CD4-positive, alpha-beta T cell treated with Interleukin-12 subunit alpha and Interleukin-12 subunit beta, for 1 hour (primary cell): ENCODE results near the gene PCARE.
A peak's percentile ranks its signal among the peaks of the same experiment; 100 is the strongest.

ENCODE experiments used
- DNase-seq: peaks from one replicate; pipeline ENCODE4 v3.0.0-alpha.2; 2020

PCARE gene

DNA sequence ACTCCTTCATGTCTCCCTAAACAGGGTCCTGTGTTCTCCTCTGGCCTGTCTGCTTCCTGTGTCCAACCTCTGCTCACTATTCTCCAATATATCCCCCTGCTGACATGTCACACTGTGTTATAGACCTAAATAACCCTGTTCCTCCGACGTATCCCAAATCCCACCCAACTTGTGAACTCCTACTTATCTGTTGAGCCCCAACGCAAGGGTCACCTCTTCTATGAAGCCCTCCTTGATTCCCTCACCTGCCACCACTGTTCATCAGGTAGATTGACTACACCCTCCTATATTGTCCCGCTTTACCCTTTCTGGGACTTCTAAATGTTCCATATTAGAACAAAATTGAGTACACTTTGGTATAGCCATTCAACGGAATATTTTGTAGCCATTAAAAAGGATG lies 42.1 kb downstream of the PCARE start:
- DNase-seq, result no peak

DNA sequence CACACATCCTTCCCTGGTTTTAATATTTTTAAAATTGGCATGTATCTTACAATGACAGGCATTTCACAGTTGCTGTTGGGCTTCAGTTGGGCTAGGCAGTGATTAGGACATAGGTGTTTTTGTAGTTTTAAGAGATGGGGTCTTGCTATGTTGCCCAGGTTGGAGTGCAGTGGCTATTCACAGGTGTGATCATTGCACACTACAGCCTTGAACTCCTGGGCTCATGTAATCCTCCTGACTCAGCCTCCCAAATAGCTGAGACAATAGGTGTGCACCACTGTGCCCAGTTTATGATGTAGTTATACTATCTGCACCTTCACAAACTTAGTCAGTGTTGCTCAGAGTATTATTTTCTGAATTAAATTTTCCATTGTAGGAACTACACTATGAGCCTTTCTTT lies 43.3 kb downstream of the PCARE start:
- no peak for DNase-seq

DNA sequence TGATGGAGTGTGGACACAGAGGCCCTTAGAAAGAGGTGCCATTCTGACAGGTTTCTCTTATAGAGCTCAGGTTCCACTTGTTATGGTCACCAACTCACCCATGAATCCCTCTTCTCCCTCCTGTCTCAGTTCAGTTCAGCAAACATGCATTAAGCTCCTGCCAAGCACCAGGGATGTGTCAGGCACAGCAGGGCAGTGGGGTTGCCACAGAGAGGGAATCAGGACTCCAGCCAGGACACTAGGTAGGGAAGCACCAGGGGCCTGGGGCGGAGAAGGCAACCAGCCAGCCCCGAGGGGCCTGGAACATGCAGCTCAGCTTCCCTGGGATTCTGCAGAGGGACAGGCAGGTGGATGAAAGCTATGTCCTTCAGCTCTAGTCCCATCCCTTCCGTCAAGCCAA lies 48.6 kb downstream of the PCARE start:
- DNase-seq, result no peak

DNA sequence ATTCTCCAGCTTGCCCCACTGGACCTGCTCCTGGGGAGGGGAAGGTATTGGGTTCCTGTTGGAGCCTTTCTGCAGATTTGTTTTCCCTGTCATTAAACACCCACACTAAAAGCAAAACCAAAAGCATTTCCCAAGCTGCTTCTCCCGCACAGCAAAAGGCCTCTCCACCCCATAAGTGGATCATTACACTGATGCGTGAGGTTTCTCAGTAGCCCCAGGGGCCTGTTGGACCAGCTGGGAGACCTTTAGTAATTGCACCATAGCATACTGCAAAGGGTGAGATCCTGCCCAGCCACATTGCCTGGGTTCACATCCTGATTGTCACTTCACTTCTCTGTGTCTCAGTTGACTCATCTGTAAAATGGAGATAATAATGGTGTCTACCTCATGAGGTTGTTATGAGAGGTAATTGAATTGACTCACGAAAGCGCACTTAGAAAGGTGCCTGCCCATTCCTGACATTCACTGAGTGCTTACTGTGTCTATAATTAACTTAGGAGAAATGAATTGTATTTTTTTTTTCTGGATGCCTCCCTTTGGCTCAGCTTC lies 49.4 kb downstream of the PCARE start:
- DNase-seq, result no peak

DNA sequence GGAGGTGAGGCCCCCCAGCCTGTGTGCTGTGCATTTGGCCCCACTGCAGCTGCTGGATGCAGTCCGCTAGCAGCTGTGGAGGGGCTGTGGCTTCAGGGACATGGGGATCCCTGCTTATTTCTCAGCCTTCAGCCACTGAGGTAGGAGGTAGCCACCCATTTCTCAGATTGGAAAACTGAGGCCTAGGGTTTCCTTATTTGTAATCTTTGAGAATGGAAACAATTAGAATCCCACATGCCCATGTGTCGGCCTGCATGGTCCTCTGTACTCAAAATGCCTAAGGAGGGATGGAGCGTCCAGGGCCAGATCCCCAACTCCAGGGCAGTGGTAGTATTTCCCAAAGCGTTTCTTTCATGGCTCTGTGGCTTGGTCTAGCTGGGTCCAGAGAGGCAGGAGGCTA lies 51.1 kb downstream of the PCARE start:
- DNase-seq, result no peak

DNA sequence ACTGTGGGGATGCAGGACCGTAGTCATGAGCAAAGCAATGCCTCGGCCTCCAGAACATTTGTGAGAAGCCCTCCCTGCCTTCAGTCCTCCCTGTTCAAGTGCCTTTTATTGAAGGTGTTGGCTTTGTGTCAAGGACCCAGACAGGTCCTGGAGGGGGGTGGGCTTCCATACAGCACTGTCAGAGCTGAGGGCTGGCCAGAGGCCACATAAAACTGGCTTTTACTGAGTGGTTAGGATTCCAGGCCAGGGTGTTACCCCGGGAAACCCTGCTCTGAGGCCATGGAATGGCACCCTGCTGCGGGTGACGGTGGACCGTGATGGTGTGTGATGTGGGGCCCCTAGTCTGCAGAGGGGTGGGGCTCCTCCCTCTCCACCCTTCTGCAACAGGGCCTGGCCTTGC lies 51.6 kb downstream of the PCARE start:
- no peak for DNase-seq

DNA sequence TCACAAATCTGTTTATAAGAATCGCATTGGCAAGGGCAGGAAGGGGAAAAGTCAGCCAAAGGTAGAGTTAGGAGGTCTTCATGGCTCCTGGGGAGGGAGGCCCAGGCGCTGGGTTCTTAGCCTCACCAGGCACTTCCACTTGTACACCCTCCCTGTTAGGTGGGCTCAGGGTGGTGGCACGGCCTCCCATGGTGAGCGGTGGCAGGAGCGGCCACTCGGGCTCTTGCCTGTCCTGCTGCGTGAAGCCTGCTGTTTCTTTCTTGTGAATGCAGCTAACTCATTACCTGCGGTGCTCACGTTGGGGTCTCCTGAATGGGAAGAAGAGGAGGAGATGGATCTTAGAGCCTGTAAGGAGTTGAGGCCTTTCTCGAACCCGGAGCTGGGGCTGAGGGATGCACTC lies 52.4 kb downstream of the PCARE start:
- DNase-seq, result no peak

DNA sequence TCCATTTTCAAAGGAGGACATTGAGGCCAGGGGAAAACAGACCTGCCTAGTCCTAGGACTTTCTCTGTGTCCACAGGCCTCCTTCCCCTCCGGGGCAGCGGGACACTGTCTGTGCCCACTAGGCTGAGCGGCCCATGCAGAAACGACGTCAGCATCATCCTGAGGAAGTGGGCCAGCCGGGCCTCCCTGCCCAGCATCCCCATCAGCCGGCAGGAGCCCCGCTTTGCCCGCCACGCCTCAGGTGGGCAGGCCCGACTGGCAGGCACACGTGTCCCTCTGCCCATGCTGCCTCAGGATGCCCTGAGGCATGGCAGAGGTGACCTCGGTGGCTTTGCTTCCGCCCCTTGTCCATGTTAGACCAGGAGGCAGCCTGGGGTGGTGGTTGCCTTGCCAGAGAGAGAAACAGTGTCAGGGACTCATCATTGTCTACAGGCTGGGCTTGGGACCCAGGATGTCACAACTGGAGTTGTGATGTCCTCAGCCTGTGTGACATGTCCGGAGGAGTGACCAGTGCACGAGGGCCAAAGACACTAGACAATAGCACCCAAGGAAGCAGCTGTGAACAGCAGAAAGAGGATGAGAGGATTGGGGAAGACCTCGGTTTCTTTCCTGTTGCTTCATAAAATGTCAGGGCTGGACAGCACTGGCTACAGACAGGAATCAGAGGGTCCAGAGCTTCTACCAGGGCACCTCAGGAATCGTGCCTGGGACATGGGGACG lies 56.4 kb downstream of the PCARE start:
- no peak for DNase-seq

DNA sequence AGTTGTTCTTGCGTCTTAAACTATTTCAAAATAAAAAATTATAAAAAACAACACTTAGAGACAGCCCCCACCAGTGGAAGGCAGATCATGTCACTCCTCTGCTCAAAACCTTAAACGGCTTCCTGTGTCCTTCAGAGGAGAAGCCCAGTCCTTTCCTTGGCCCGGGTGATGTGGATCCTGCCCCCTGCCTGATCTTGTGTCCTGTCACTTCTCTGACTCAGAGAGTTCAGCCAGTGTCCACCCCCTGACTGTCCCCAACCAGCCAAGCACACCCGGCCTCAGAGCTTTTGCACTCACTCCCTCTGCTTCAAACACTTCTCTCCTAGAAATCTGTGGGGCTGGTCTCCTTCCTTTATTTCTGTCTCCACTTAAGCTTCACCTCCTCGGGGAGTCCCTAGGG lies 57.8 kb downstream of the PCARE start:
- DNase-seq, result no peak

DNA sequence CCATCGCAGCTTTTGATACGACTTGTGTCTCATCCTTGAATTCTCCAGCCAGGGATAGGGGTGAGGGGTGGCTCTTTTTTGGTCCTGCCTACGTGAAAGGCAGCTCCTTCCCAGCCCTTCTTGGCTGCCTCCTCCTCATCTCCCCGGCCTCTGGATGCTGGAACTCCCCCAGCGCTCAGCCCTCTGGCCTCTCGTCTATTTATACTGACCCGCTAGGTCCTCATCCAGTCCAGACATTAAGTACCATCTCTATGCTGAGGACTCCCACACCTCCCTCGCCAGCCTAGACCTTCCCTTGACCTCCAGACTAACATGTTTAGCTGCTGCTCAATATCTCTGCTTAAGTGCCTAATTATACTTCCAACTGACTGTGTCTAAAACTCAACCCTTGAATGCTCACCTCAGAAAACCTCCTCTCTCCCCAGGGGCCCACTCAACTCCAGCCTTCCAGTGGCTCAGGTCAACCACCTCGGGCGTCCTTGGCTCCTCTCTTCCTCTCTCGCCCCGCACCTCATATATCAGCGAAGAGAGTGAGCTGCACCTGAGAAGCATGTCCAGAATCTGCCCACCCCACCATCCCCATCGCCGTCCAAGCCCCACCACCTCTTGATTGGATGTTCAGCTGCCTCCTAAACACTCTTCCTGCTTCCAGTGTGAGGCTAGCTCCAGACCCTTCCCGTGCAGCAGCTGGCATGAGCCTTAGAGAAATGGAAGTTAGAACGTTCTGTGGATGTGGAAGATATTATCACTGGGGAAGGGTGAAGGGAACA lies 58.4 kb downstream of the PCARE start:
- no peak for DNase-seq

DNA sequence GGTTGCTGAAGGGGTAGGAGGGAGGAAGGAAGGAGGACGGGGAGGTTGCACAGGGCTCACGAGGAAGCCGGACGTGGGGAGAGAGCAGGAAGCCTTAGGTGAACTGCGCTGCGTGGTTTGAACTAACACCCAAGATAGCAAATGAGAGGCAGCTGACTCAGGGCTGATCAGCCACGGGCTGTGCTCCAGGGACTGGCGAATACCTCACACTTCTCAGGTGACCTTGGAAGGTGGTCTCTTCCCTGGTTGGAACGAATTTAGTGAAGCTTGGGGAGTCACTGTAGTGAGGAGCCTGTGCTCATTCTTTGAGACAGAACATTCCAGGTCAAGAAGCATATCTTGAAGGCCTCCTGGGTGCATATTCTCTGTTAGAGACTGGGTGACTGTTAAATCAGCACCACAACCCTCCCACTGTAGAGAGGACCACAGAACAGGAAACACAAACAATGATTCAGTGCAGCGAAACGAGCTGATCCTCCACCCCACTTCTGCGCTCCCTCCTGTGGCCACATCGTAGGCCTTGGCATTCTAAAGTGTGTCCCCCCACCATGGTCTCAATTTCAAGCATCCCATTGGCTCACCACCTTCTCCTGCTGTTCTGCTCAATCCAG lies 59.4 kb downstream of the PCARE start:
- DNase-seq, result peak; percentile 73

DNA sequence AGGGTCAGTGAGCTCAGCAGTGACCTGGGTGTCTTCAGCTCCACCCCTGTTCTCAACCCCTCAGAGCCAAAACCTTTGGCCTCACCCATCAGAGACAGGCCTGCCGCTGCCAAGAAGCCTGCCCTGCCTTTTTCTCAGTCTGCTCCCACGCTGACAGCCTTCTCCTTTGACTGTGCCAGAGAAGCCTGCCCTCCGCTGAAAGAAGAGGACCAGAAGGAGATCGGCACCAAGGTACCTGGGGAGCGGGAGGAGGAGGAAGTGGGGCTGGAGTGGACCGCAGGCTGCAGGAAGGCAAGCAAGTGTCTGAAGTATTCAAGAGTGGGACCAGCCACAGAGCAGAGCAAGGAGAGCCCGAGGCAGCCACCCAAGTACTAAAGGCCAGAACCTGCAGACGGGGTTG lies 60.0 kb downstream of the PCARE start:
- no peak for DNase-seq

DNA sequence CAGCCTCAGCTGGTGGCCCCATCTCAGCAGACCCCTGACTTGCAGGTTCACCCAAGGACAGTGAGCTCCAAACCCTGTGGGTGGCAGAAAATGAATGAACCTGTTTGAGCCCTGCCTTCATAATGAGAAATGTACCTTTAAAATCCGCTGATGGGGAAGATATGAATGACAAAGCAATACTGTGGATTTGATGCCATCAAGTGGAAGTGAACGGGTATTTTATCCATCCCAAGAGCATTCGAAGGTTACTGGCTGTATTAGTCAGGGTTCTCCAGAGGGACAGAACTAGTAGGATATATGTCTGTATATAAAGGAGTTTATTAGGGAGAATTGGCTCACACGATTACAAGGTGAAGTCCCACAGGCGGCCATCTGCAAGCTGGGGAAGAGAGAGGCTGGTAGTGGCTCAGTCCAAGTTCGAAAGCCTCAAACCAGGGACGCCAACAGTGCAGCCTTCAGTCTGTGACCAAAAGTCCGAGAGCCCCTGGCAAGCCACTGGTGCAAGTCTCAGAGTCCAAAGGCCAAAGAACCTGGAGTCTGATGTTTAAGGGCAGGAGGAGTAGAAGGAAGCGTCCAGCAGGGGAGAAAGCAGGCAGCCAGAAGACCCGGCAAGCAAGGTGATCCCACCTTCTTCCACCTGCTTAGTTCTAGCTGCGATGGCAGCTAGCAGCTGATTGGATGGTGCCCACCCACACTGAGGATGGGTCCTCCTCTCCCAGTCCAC lies 61.1 kb downstream of the PCARE start:
- DNase-seq, result no peak

DNA sequence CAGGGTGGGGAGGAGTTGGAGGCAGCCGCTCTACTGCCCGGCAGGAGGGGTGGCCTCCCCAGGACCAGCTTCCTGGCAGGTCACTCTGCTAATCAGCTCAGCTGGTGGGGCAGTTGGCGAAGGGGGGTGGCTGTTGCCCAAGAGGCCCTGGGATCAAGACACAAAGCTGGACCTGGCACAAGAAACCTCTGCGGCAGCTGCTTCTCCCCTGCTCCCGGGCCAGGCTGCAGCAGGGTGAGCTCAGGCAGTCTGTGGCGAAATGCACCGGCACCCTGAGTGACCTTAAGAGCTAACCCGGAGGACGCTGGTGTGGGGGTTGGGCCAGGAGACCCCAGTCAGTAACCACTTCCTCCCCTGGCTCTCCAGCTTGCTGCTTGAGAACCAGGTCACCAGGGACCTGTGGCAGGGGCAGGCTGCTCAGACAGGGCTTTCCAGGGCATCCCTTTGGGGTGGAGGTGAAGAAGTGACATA lies 62.1 kb downstream of the PCARE start:
- DNase-seq, result peak; percentile 64
